NCI-H146 treated with DMSO at 0.1 percent for 48 hours (cell line): ENCODE measurements around the gene PPP2R5D.
A peak's percentile ranks its signal among the peaks of the same experiment; 100 is the strongest.

Experiments
- DNase-seq: peaks from one replicate; lab custom pipeline; 2025; ENCODE audit not compliant: unreplicated experiment; lab: John Stamatoyannopoulos, UW

Gene PPP2R5D

DNA sequence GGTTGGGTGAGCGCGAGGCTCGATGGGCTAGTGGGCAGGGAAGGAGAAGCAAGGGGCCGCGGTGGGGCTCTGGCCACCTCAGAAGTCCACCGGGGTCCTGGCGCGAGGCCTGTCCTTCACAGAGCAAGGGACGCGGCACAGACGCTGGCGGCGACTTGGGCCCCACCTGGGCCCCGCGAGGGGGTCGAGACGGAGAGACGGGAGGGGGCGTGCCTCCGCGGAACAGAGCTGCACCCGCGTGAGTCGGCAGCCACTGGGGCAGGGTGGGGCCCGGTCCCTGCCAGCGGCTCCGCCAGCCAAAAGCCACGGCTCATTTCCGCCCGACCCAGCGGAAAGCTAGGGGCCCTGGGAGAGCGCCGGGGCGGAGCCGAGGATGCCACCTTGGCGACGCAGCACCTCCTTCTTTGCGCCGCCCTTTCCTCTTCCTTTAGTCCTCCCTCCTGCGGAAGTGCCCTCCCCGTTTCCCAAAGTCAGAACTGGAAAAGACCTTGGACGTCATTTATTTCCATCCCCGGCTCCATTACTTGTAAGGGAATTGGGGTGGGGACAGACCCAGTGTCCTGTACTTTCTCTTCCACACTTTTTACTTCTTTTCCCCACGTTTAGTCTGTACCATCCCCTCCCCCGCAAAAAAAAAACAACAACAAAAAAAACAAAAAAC is 69.3 kb downstream of the PPP2R5D start, which contains the start of gene CUL7:
TSS of gene CUL7 (minus strand) at position 307 of the 661 bp plus-strand sequence. CDS start 1,063 bp downstream, outside the sequence.
- DNase-seq, result peak; percentile 97

DNA sequence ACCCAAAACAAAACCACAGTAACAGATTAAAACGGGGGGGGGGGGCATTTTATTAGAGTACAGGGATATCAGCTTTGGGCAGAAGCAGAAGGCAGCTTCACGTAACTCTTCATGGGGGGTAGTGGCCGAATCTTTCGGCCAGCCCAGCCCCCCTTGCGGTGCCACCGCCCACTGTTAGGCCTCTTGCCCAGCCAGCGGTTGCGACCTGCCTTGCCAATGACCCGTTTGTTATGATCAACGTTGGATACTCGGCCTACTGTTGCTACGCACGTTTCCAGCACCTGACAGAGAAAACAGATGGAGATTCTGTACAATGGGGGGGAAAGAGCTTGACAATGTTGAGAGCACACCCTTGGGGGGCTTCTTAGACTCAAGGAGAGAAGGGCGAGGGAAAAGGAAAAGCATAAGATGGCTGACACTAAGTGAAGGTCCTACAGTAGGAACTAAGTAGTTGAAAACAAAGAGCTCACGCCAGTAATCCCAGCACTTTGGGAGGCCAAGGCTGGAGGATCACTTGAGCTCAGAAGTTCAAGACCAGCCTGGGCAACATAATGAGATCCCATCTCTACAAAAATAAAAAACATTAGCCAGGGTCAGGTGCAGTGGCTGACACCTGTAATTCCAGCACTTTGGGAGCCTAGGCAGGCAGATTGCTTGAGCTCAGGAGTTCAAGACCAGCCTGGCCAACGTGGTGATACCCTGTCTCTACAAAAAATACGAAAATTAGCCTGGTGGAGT is 70.0 kb downstream of the PPP2R5D start:
- no peak for DNase-seq

DNA sequence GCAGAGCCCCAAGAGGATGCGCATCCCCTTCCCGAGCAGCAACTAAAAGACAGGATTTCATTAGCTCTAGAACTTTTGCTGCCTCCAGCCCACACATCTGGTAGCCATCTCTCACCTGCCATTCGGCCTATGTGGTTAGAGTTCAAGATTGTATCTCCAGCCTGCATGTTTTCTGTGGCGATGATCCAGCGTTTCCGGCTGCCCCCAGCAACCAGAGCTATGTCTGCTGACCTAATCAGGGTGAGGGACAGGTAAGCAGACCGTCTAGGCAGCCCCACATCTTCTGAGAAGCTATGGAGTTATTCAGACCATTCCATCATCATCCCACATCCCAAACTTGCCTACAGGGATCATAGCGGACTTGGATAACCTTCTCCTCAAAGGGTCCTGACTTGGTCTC is 71.6 kb downstream of the PPP2R5D start:
- DNase-seq, result no peak

DNA sequence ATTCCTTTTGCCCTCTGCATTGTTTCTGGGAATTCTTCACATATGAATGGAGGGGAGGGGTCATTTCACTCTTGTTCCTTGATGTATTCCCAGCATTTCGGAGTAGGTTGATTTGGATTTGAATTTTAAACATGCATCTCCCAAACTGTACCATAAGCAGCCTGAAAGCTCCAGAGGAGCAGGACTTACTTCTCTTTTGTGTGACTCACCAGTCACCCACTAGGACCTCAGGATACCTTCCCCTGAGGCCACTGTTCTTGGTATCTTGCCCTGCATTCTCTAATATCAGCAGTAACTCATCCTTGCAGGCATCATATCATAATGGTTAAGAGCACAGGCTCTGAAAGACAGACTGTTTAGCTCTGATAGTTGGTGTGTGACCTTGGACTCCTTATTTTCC is 74.2 kb downstream of the PPP2R5D start:
- no peak for DNase-seq

DNA sequence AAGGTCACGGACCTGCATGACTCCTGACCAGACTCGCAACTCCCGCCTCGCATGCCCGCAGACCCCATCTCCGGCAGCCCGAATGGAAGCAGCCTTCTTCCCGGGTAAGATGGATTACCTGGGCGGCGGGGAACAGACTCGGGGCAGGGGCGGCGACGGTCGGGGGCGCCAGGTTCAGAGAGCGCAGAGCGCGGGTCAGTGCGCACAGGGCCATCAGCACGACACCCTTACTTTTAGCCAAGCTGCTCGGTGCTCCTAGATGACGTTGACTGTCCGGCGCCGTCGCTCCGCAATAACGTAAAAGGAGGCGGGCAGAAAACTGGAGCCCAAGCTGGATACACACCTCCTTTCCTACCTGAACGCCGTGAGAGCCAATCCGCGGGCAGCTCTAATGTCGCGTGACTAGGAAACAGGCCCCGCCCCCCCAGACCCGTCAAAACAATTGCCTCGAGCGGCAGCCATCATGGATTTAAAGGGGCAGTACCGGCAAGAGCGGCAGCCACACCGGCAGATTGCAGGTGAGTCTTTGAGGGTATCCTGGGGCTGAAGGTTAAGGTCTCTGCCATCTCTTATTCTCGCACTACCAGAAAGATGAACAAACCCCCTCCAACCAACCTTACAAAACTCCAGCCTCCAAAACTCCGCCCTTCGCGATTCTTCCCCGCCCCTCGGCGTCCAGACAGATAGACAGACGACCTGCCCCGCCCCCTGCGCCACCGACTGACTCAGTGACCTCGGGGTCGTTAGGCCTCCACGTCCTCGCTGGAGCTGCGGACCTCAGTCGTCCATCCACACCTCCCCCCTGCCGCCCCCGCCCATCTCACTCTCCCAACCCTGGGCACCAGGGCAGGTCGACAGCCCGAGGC is 75.0 kb downstream of the PPP2R5D start, which contains the start of the genes KLC4 and MRPL2:
TSS of gene KLC4 (plus strand) at position 464 of the 866 bp plus-strand sequence. CDS start 1,705 bp downstream, outside the sequence.
TSS of gene MRPL2 (minus strand) at position 267 of the 866 bp plus-strand sequence. CDS start at position 214, 53 bp downstream.
- peak; percentile 100 for DNase-seq

DNA sequence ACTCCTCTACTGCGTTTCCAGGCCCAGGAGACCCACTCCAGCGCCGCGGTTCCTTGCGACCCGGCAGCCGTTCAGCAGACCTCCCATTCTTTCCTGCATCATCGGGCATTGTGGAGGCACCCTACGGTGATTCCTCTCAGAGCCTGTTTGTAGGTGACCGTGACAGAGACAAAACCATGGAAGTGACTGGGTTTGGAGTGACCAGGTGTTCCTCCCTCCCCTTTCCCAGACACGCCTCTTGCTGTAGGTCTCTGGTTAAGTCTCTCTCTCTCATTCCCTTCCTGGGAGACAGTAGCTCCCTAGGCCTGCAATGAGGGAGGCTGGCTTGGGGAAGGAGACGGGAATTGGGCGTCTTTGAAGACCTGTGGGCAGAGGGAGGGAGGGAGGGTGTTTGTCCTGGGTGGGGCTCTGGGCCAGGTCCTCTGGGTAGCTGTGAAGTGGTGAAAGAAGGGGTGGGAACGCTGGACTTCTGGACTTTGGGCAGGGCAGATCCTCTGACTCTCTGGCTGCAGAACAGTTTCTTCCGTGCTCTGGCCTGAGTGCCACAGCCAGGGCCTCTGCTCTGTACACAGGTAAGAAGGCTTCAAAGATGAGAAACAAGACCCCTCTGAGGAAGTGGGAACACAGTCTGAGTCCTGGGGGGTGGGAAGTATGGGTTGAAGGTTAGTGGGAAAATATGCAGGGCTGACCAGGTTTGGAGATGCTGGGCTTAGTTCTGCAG is 75.8 kb downstream of the PPP2R5D start:
- DNase-seq, result peak; percentile 65

DNA sequence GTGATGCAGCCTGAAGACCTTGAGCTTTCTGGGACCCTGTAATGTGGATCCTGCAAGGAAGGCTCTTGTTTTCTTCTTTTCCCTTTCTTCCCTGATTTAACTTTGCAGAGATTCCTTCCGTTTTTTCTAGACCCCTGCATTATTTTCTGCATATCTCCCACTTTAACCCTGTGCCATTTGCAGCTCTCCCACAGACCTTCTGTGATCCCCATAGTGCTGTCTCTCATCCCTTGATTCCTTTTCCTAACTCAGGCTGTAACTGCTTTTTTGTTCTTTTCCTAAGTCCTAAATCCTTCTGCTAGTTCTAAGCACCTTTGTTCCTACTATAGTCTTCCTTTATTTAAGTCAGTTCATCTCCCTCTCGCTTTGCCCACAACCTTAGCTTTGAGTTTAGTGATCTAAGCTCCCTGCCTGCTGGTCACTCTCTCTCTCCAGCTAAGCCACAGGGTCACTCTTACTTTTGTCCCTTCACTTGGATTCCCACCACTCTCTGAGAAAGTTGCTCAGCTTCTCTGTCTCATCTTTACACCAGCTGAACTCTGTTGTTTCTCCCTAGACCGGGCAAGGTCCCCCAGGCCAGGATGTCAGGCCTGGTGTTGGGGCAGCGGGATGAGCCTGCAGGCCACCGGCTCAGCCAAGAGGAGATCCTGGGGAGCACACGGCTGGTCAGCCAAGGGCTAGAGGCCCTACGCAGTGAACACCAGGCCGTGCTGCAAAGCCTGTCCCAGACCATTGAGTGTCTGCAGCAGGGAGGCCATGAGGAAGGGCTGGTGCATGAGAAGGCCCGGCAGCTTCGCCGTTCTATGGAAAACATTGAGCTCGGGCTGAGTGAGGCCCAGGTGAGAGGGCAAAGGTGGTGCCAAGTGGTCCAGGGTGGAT is 76.6 kb downstream of the PPP2R5D start:
- DNase-seq, result no peak

DNA sequence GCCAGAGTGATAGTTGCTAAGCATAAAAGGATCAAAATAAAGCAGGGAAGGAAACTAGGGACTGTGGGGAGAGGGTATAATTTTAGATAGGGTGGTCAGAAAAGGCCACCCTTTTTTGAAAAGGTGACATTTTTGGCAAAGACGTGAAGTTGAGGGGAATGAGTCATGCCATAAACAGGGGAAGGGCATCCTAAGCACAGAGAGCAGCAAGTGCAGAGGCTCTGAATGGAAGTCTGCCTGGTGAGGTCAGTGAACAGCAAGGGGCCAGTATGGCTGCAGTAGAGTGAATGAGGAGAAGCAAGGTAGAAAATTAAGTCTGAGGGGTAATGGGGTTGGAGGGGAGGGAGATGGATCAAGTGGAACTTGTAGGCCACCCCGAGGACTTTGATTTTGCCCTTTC is 77.5 kb downstream of the PPP2R5D start:
- DNase-seq, result no peak
